ENCODE data around the gene KCNJ12. TPM values are rescaled to one million over a fixed set of nuclear protein-coding genes. Genes with fewer than 3 reads are reported as not detected.

Gene KCNJ12
- total RNA-seq, 4 donors from 2014 or later = 0.51 to 11.8 (median 5.3) TPM

GRCh38 chr17:21376759-21377690 lies 868 bp downstream of the KCNJ12 start:
- H3K27me3 ChIP-seq = peaks cover 0 to 4% of the 10 kb centered on the region in 2 donors
- DNase-seq = no peak
- TF ChIP-seq POLR2A (IDR thresholded peaks at IDR 0.05) (no peak), CTCF (IDR thresholded peaks at IDR 0.05) (no peak)
- H3K4me1 ChIP-seq = peaks cover 0 to 20% of the 10 kb centered on the region in 2 donors
- H3K36me3 ChIP-seq = no peaks in the 10 kb centered on the region
- no peaks in the 10 kb centered on the region for H3K9me3 ChIP-seq
- intact Hi-C loops (cut with DNase I; ENCODE audit: low total_unique reads) = no loop called here
- no peak overlapping the region for H3K27ac ChIP-seq
- H3K4me3 ChIP-seq = peak overlapping the region; percentile 15 to 44

DNA sequence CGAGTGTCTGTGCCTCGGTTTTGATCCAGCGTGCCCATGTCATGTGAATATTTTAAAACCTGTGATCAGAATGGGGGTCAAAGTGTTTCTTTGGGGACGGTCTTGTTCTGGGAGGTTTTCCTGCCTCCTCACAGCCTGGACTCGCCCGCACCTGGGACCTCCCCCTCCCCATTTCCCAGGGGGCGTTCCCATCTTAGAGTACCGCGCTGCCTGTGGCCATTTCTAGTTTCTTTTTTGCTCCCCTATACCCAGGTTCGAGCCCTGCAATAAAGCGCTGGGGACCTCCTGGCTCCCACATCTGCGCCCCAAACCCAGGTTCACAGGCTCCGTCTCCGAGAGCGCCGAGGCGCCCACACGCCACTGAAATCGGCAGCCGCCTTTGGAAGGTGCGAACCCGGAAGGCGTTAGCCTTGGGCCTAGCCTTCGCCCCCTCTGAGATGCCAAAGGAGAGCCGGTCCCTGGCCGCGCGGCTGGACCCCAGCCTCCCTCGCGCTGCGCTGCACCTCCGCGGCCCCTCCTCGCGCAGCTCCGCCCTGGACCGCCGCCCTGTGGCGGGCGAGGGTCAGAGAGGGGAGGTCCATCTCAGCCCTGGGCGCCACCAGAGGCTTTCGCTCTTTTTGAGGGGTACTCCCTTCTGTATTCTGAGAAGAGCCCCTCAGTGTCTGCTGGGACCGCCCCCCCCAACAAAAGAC lies 1.7 kb downstream of the KCNJ12 start:
- no peak for DNase-seq
- Histone ChIP-seq H3K4me3 (peak overlapping the region; percentile 15 to 44), H3K27me3 (peaks cover 0 to 4% of the 10 kb centered on the region in 2 donors), H3K36me3 (no peaks in the 10 kb centered on the region), H3K4me1 (peaks cover 0 to 20% of the 10 kb centered on the region in 2 donors), H3K9me3 (no peaks in the 10 kb centered on the region), H3K27ac (no peak overlapping the region)
- intact Hi-C loops (cut with DNase I; ENCODE audit: low total_unique reads) = no loop called here
- TF ChIP-seq CTCF (IDR thresholded peaks at IDR 0.05) (peak in 1 of 4 experiments; percentile 7), POLR2A (IDR thresholded peaks at IDR 0.05) (no peak)

DNA sequence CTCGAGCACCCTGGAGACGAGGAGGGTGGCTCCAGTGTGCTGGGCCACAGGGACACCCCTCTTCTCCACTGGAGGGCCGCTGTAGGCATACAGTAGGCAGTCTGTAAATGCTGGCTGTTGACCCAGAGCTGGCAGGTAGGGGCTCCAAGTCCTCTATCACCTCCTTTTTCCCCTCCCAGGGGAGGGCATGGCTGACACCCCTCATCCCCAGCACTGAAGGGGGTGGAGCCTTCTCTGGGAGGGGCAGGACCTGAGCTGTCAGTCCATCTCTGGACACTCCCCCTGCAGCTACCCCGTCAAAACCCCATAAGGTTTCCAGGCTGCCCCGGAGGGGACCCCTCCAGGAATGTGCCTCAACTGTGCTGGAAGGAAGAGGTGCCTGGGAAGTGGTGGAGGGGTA lies 2.4 kb downstream of the KCNJ12 start:
- no peak for DNase-seq
- Histone ChIP-seq H3K27me3 (peaks cover 0 to 4% of the 10 kb centered on the region in 2 donors), H3K4me1 (peaks cover 0 to 20% of the 10 kb centered on the region in 2 donors), H3K27ac (no peak overlapping the region), H3K4me3 (no peak overlapping the region), H3K9me3 (no peaks in the 10 kb centered on the region), H3K36me3 (no peaks in the 10 kb centered on the region)
- no peak for TF ChIP-seq POLR2A (IDR thresholded peaks at IDR 0.05)
- TF ChIP-seq CTCF (IDR thresholded peaks at IDR 0.05) = no peak
- intact Hi-C loops (cut with DNase I; ENCODE audit: low total_unique reads) = no loop called here

GRCh38 chr17:21379080-21379711 lies 3.0 kb downstream of the KCNJ12 start:
- H3K9me3 ChIP-seq = no peaks in the 10 kb centered on the region
- DNase-seq = no peak
- TF ChIP-seq POLR2A (IDR thresholded peaks at IDR 0.05) (no peak), CTCF (IDR thresholded peaks at IDR 0.05) (no peak)
- peaks cover 0 to 20% of the 10 kb centered on the region in 2 donors for H3K4me1 ChIP-seq
- intact Hi-C loops (cut with DNase I; ENCODE audit: low total_unique reads) = no loop called here
- no peaks in the 10 kb centered on the region for H3K36me3 ChIP-seq
- no peak overlapping the region for H3K27ac ChIP-seq
- peaks cover 0 to 4% of the 10 kb centered on the region in 2 donors for H3K27me3 ChIP-seq
- no peak overlapping the region for H3K4me3 ChIP-seq
